Neuronal stem cell (in vitro differentiated cells): Measurements from ENCODE around the gene CTAG1A.
"Not testable (repeated sequence)": the region's sequence is repeated elsewhere in the genome, so short reads cannot be mapped to it uniquely, and the experiment has no call there.

Experiments
- DNase-seq: peaks from one replicate; pipeline ENCODE4 v3.0.0-alpha.2; 2013; ENCODE audit warnings: low spot score
- H2AFZ ChIP-seq: one replicate; pipeline ENCODE4 v1.6.1; 2013; ENCODE audit warnings: mild to moderate bottlenecking, low read length, inconsistent platforms
- H2AK5ac ChIP-seq: 2 replicates; pipeline ENCODE4 v1.6.1; 2013; ENCODE audit warnings: low read depth, mild to moderate bottlenecking, inconsistent platforms, low read length, moderate library complexity, mixed read lengths
- H2BK120ac ChIP-seq: 2 replicates; pipeline ENCODE4 v1.6.1; 2013; ENCODE audit warnings: low read depth, mild to moderate bottlenecking, inconsistent platforms, low read length, moderate library complexity, mixed read lengths
- H2BK12ac ChIP-seq: one replicate; pipeline ENCODE4 v1.6.1; 2013; ENCODE audit warnings: low read length, inconsistent platforms
- H2BK15ac ChIP-seq: 2 replicates; pipeline ENCODE4 v1.6.1; 2013; ENCODE audit warnings: mild to moderate bottlenecking, low read length, inconsistent platforms, mixed read lengths
- H2BK5ac ChIP-seq: one replicate; pipeline ENCODE4 v1.6.1; 2013; ENCODE audit warnings: inconsistent platforms, mild to moderate bottlenecking, low read length, moderate library complexity
- H3K14ac ChIP-seq: one replicate; pipeline ENCODE4 v1.6.1; 2013; ENCODE audit warnings: low read length, inconsistent platforms
- H3K18ac ChIP-seq: 2 replicates; pipeline ENCODE4 v1.6.1; 2013; ENCODE audit warnings: low read length, inconsistent platforms
- H3K23ac ChIP-seq: 2 replicates; pipeline ENCODE4 v1.6.1; 2013; ENCODE audit warnings: low read depth, mild to moderate bottlenecking, mixed read lengths, low read length, inconsistent platforms; ENCODE audit not compliant: poor library complexity
- H3K27ac ChIP-seq: replicated peaks from 3 replicates; pipeline ENCODE4 v1.5.1; 2013; ENCODE audit warnings: low read length, inconsistent platforms
- H3K27me3 ChIP-seq, 3 experiments: 2 replicates each; pipeline ENCODE4 v1.6.1; 2013; ENCODE audit warnings: low read length in 3 of 3, mild to moderate bottlenecking in 2 of 3, inconsistent platforms in 1 of 3, low read depth in 1 of 3, mixed read lengths in 1 of 3, moderate library complexity in 1 of 3; ENCODE audit not compliant: control insufficient read depth in 3 of 3, insufficient read depth in 3 of 3
- H3K36me3 ChIP-seq, 2 donors: replicated peaks in 1 of 2; 2 replicates each; pipeline ENCODE4 v1.6.1; 2013; ENCODE audit warnings: low read length in 2 of 2; ENCODE audit not compliant: control insufficient read depth in 2 of 2, insufficient read depth in 2 of 2
- H3K4ac ChIP-seq: 2 replicates; pipeline ENCODE4 v1.6.1; 2013; ENCODE audit warnings: inconsistent platforms, mild to moderate bottlenecking, low read length, moderate library complexity
- H3K4me1 ChIP-seq, 2 donors: 1 replicate in 1 of 2; 2 replicates in 1 of 2; pipeline ENCODE4 v1.6.1; 2013; ENCODE audit warnings: low read length in 2 of 2, low read depth in 1 of 2; ENCODE audit not compliant: control insufficient read depth in 2 of 2, insufficient read depth in 1 of 2
- H3K4me2 ChIP-seq: one replicate; pipeline ENCODE4 v1.6.1; 2013; ENCODE audit warnings: mild to moderate bottlenecking, low read length, inconsistent platforms; ENCODE audit not compliant: insufficient read depth, poor library complexity, severe bottlenecking
- H3K4me3 ChIP-seq, 2 donors: 2 replicates each; pipeline ENCODE4 v1.5.1; 2013; ENCODE audit warnings: low read length in 2 of 2, mild to moderate bottlenecking in 2 of 2, inconsistent platforms in 1 of 2, moderate library complexity in 1 of 2
- H3K79me1 ChIP-seq: one replicate; pipeline ENCODE4 v1.6.1; 2013; ENCODE audit warnings: low read depth, mild to moderate bottlenecking, inconsistent platforms, low read length, moderate library complexity
- H3K9ac ChIP-seq: one replicate; pipeline ENCODE4 v1.6.1; 2013; ENCODE audit warnings: mild to moderate bottlenecking, low read depth, low read length, inconsistent platforms; ENCODE audit not compliant: poor library complexity
- H3K9me3 ChIP-seq, 2 donors: replicated peaks in 1 of 2; 2 replicates each; pipeline versions ENCODE3 to v1.6.1; 2013; ENCODE audit warnings: low read length in 2 of 2, mild to moderate bottlenecking in 2 of 2, inconsistent platforms in 1 of 2, low read depth in 1 of 2, mixed read lengths in 1 of 2, moderate library complexity in 1 of 2; ENCODE audit not compliant: control insufficient read depth in 2 of 2, insufficient read depth in 1 of 2
- H4K8ac ChIP-seq: one replicate; pipeline ENCODE4 v1.6.1; 2013; ENCODE audit warnings: low read depth, mild to moderate bottlenecking, inconsistent platforms, low read length, moderate library complexity
- H4K91ac ChIP-seq: one replicate; pipeline ENCODE4 v1.6.1; 2013; ENCODE audit warnings: low read length, low read depth, mild to moderate bottlenecking, inconsistent platforms; ENCODE audit not compliant: poor library complexity
- WGBS, 2 donors: extraction: QIAGEN DNeasy Blood & Tissue Kit; methylation state at CpG; one replicate each; pipeline ENCODE4 v1.1.7; 2013; ENCODE audit warnings: missing lambda C conversion rate in 2 of 2, mixed read lengths in 1 of 2; ENCODE audit not compliant: insufficient read length in 2 of 2, insufficient replicate concordance in 1 of 2; ENCODE audit errors: extremely low coverage in 2 of 2; 5-methylcytosine and 5-hydroxymethylcytosine counted together

Gene CTAG1A

DNA sequence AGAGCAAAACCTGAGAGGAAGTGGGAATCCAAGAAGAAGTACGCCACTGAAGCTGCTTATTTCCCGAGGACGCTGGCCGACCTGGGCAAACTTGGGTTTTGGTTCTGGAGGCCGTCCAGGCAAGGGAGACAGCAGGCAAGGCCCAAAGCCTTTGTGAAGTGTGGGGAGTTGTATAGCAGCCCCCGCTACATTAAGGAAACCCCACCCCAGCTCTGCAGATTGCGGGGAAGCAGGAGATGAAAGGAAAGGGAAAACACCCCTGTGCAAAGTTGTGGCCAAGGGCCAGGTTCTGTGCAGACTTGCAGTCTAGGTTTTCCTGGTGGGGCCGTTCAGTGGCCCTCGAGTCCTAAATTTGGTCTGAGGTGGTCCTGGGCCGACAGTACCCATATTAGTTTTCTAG is 11.9 kb upstream of the CTAG1A start:
- H4K91ac ChIP-seq, H2BK12ac ChIP-seq, H3K4me1 ChIP-seq, H3K9me3 ChIP-seq, H2BK15ac ChIP-seq, H4K8ac ChIP-seq, H3K4me2 ChIP-seq, H3K36me3 ChIP-seq, H3K4ac ChIP-seq, H2AK5ac ChIP-seq, H3K18ac ChIP-seq, H3K14ac ChIP-seq, H2BK120ac ChIP-seq, H2BK5ac ChIP-seq, H3K9ac ChIP-seq, H3K27me3 ChIP-seq, H3K27ac ChIP-seq, DNase-seq, H3K23ac ChIP-seq, H3K79me1 ChIP-seq, H2AFZ ChIP-seq, H3K4me3 ChIP-seq: not testable (repeated sequence)
- WGBS, 2 donors, result no CpG with 5 or more reads among the region's 10 CpGs

DNA sequence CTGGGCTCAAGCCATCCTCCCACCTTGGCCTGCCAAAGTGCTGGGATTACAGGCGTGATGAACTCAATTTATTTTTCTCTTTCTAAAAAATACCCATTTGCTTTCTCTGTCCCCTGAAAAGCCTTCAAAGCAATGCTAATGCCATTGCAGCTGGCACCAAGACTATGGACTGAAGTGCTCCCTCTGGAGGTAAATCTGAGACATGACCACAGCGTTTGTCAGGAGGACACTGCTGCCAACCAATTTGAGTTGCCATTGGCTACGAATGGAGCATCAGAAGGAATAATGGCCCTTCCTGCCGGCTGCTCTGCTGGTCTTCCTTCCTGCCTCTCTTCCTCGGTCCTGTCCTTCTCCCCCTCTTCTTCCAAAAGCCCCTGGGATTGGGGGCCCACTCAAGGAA is 9.9 kb upstream of the CTAG1A start:
- H4K8ac ChIP-seq, H2BK5ac ChIP-seq, H2AK5ac ChIP-seq, H2BK120ac ChIP-seq, H4K91ac ChIP-seq, H3K14ac ChIP-seq, H2BK15ac ChIP-seq, H3K36me3 ChIP-seq, H3K4me3 ChIP-seq, H3K4me1 ChIP-seq, H3K23ac ChIP-seq, H3K27ac ChIP-seq, H3K9me3 ChIP-seq, H3K4me2 ChIP-seq, H3K9ac ChIP-seq, H3K79me1 ChIP-seq, H3K27me3 ChIP-seq, DNase-seq, H3K4ac ChIP-seq, H2AFZ ChIP-seq, H2BK12ac ChIP-seq, H3K18ac ChIP-seq: not testable (repeated sequence)
- no CpG with 5 or more reads among the region's 5 CpGs for WGBS, 2 donors

DNA sequence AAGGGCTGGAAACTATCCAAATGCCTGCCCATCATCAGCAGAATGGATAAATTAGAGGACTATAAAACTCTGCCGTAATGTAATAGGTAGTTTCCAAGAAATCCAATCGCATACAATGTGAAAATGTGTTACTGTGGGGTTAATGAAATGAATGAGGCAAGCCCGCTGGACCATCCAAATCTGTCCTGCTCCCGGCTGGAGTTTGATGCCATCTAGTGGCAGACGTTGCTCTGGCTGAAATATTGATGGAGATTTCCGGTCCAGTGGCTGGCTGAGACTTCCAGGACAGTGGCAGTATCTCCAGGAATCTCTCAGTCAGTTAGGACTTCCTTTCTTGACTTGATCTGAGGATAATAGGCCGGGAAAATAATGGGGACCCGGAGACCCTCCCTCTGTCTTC is 1.9 kb upstream of the CTAG1A start:
- H3K4ac ChIP-seq, H3K4me2 ChIP-seq, H3K4me1 ChIP-seq, H3K18ac ChIP-seq, H2BK5ac ChIP-seq, H3K23ac ChIP-seq, H4K8ac ChIP-seq, H3K27ac ChIP-seq, H3K14ac ChIP-seq, H2BK15ac ChIP-seq, H2BK120ac ChIP-seq, DNase-seq, H3K27me3 ChIP-seq, H2AFZ ChIP-seq, H2AK5ac ChIP-seq, H3K79me1 ChIP-seq, H4K91ac ChIP-seq, H3K36me3 ChIP-seq, H3K4me3 ChIP-seq, H2BK12ac ChIP-seq, H3K9me3 ChIP-seq, H3K9ac ChIP-seq: not testable (repeated sequence)
- WGBS, 2 donors, result no CpG with 5 or more reads among the region's 8 CpGs

DNA sequence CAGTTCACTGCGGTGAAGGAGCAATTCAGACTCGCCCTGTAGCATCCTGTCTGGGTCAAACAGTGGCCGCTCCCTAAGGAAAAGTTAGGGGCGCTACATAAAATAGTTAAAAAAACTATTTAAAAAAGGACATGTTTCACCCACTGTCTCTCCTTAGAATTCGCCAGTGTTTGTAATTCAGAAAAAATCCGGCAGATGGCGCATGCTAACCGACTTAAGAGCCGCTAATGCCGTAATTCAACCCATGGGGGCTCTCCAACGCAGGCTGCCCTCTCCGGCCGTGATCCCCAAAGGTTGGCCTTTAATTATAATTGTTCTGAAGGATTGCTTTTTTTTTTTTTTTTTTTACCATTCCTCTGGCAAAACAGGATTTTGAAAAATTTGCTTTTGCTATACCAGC is 5.5 kb downstream of the CTAG1A start:
- not testable (repeated sequence) for H3K79me1 ChIP-seq, H2BK120ac ChIP-seq, H3K4ac ChIP-seq, H3K9me3 ChIP-seq, H2BK12ac ChIP-seq, H3K36me3 ChIP-seq, H2AFZ ChIP-seq, H4K91ac ChIP-seq, H3K27ac ChIP-seq, H2AK5ac ChIP-seq, H3K14ac ChIP-seq, H2BK15ac ChIP-seq, H3K4me3 ChIP-seq, H3K9ac ChIP-seq, H3K18ac ChIP-seq, H3K27me3 ChIP-seq, DNase-seq, H3K4me1 ChIP-seq, H3K23ac ChIP-seq, H2BK5ac ChIP-seq, H4K8ac ChIP-seq, H3K4me2 ChIP-seq
- WGBS, 2 donors, result no CpG with 5 or more reads among the region's 13 CpGs
